ENCODE data around the gene AOAH. TPM values are rescaled to one million over a fixed set of nuclear protein-coding genes. Genes with fewer than 3 reads are reported as not detected.
"Not testable (repeated sequence)": the region's sequence is repeated elsewhere in the genome, so short reads cannot be mapped to it uniquely, and the experiment has no call there.

AOAH gene
- total RNA-seq, 1 experiment from 2014 or later, result 4.8 TPM

DNA sequence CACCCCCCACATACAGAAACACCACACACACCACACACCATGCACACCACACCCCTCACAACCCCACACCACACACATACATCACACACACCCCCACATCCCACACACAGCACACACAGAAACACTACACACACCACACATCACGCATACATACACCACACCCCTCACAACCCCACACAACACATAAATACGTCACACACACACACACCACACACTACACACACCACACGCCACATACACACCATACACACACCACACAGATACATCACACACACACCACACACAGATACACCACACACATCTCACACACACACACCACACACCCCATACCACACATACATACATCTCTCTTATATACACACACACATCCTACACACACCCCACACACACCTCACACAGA lies 208.4 kb downstream of the AOAH start:
- no peak for DNase-seq (ENCODE audit: low read depth)
- in situ Hi-C loops (cut with HindIII; ENCODE audit: low pct_unique_long_range_greater_than_20kb, low sequenced_read_pairs), result no loop called here

GRCh38 chr7:36514289-36515243 lies 209.7 kb downstream of the AOAH start:
- in situ Hi-C loops (cut with HindIII; ENCODE audit: low pct_unique_long_range_greater_than_20kb, low sequenced_read_pairs), result no loop called here

GRCh38 chr7:36513393-36513792 lies 210.9 kb downstream of the AOAH start:
- in situ Hi-C loops (cut with HindIII; ENCODE audit: low pct_unique_long_range_greater_than_20kb, low sequenced_read_pairs), result no loop called here
- no peak for DNase-seq (ENCODE audit: low read depth)

More at GRCh38 chr7:36514289-36515243, 209.7 kb downstream of the AOAH start:
- no peak for DNase-seq (ENCODE audit: low read depth)

DNA sequence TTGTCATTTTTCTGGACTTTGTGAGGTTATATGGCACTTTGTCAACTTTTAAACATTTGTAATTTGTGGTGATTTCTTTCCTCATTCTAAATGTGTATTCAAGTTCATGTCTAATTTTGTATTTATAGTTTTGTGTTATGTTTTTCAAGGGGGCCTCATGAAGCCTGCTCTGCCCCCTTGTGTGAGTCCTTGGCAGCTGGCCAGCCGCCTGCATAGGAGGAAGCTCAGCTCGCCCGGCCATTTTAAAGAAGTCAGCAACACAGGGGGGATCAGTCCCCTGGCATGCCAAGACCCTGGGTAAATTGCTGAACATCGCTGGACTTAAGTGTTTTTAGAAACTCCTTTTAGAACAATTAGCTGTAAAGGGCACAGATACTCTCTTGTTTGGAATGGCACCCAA lies 211.7 kb downstream of the AOAH start:
- in situ Hi-C loops (cut with HindIII; ENCODE audit: low pct_unique_long_range_greater_than_20kb, low sequenced_read_pairs), result no loop called here
- no peak for DNase-seq (ENCODE audit: low read depth)

- in situ Hi-C loops (cut with HindIII; ENCODE audit: low pct_unique_long_range_greater_than_20kb, low sequenced_read_pairs), result no loop called here
Measured at GRCh38 chr7:36509962-36510361, 214.3 kb downstream of the AOAH start.

GRCh38 chr7:36507475-36508440 lies 216.5 kb downstream of the AOAH start:
- in situ Hi-C loops (cut with HindIII; ENCODE audit: low pct_unique_long_range_greater_than_20kb, low sequenced_read_pairs), result no loop called here
- DNase-seq (ENCODE audit: low read depth), result no peak

More at GRCh38 chr7:36509962-36510361, 214.3 kb downstream of the AOAH start:
- DNase-seq (ENCODE audit: low read depth), result no peak

GRCh38 chr7:36506820-36507219 lies 217.5 kb downstream of the AOAH start:
- no peak for DNase-seq (ENCODE audit: low read depth)
- in situ Hi-C loops (cut with HindIII; ENCODE audit: low pct_unique_long_range_greater_than_20kb, low sequenced_read_pairs), result no loop called here

DNA sequence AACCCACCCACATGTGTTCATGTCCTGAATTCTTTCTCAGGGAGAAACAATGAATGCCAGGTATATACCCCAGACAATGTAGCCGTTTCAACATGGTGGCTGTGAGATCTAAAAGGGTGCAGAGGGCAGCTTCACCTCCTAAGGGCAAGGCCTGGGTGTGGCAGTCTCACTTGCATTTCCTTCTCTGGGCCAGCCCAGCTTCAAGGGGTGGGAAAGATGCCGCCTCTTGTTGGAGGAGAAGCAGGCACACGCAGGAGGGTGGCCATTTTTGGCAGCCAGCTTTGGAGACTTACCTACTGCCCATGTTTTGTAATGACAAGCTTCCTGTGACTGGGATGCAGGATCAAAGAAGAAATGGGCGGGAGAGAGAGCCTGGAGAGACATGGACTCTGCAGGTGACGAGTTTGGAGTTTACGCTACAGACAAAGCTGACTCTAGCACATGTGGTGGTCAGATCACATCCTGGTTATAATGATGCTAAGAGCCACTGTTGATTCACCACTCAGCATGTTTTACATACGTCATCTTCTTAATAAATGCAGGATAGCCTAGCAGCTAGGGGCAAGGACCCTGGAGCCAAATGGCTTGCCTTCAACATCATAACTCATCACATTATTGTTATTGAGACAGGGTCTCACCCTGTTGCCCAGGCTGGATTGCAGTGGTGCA lies 218.0 kb downstream of the AOAH start:
- in situ Hi-C loops (cut with HindIII; ENCODE audit: low pct_unique_long_range_greater_than_20kb, low sequenced_read_pairs), result no loop called here
- no peak for DNase-seq (ENCODE audit: low read depth)

GRCh38 chr7:36504617-36505016 lies 219.7 kb downstream of the AOAH start:
- DNase-seq (ENCODE audit: low read depth); in situ Hi-C loops (cut with HindIII; ENCODE audit: low pct_unique_long_range_greater_than_20kb, low sequenced_read_pairs): not testable (repeated sequence)

DNA sequence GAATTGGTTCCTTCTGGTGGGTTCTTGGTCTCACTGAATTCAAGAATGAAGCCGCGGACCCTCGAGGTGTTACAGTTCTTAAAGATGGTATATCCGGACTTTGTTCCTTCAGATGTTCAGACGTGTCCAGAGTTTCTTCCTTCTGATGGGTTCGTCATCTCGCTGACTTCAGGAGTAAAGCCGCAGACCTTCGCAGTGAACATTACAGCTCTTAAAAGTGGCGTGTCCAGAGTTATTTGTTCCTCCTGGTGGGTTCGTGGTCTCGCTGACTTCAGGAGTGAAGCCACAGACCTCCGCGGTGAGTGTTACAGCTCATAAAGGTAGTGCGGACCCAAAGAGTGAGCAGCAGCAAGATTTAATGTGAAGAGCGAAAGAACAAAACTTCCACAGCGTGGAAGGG lies 220.1 kb downstream of the AOAH start:
- DNase-seq (ENCODE audit: low read depth); in situ Hi-C loops (cut with HindIII; ENCODE audit: low pct_unique_long_range_greater_than_20kb, low sequenced_read_pairs): not testable (repeated sequence)

GRCh38 chr7:36497775-36498174 lies 226.5 kb downstream of the AOAH start:
- no peak for DNase-seq (ENCODE audit: low read depth)
- in situ Hi-C loops (cut with HindIII; ENCODE audit: low pct_unique_long_range_greater_than_20kb, low sequenced_read_pairs), result no loop called here

DNA sequence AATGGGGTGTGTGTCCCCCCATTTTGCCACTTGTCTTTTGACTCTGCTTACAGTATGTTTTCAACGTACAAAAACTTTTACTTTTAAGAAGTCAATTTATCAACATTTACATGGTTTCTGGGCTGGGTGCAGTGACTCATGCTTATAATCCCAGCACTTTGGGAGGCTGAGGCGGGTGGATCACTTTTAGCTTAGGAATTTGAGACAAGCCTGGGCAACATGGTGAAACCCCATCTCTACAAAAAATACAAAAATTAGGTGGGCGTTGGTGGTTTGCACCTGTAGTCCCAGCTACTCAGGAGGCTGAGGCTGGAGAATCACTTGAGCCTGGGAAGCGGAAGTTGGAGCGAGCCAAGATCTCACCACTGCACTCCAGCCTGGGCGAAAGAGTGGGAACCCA lies 227.1 kb downstream of the AOAH start:
- in situ Hi-C loops (cut with HindIII; ENCODE audit: low pct_unique_long_range_greater_than_20kb, low sequenced_read_pairs), result not testable (repeated sequence)

GRCh38 chr7:36496576-36496975 lies 227.7 kb downstream of the AOAH start:
- in situ Hi-C loops (cut with HindIII; ENCODE audit: low pct_unique_long_range_greater_than_20kb, low sequenced_read_pairs), result no loop called here
- no peak for DNase-seq (ENCODE audit: low read depth)

More for the DNA sequence above, 227.1 kb downstream of the AOAH start:
- DNase-seq (ENCODE audit: low read depth), result not testable (repeated sequence)

GRCh38 chr7:36491317-36491716 lies 233.0 kb downstream of the AOAH start:
- in situ Hi-C loops (cut with HindIII; ENCODE audit: low pct_unique_long_range_greater_than_20kb, low sequenced_read_pairs), result no loop called here
- no peak for DNase-seq (ENCODE audit: low read depth)

DNA sequence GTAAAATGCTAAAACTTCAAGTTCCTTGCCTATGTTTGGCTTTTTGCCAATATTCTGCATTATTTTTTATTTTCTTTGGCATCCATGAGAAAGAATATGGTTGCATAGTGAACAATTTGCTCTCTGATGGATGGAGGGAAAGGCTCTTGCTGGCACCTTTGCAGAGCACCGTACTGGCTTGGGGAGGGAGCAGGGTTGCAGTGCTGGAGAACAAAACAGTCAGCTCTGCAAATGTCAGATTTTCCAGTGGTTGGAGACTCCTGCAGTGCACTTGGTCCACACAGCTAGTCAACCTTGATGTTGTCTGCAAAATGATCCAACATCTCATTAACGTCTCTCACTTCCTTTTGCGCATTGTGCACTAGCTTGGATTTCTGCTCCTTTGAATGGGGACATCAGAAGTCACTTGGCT lies 233.9 kb downstream of the AOAH start:
- no peak for DNase-seq (ENCODE audit: low read depth)
- in situ Hi-C loops (cut with HindIII; ENCODE audit: low pct_unique_long_range_greater_than_20kb, low sequenced_read_pairs), result no loop called here

GRCh38 chr7:36488672-36489071 lies 235.6 kb downstream of the AOAH start:
- DNase-seq (ENCODE audit: low read depth); in situ Hi-C loops (cut with HindIII; ENCODE audit: low pct_unique_long_range_greater_than_20kb, low sequenced_read_pairs): not testable (repeated sequence)

DNA sequence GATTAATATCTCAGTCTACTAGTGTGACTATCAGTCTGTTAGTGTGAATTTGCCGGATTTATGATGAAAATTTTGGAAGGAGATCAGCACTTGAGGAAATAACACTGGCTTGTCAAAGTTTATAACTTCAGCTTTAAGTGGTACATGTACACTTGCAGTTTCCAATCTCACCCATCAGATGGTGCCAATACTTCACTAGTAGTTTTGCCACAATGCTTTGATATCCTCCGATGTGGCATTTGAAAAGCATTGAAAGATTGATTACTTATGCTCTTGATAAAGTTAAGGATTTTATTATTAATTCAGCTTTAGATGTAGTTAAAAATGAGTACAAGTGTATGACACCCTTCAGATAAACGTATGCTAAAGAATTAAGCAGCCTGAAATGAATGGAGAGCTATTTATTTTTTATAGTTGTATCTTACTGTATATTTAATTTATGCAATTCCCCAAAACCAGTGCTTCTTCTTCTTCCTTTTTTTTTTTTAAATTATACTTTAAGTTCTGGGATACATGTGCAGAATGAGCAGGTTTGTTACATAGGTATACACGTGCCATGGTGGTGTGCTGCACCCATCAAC lies 236.4 kb downstream of the AOAH start:
- in situ Hi-C loops (cut with HindIII; ENCODE audit: low pct_unique_long_range_greater_than_20kb, low sequenced_read_pairs), result no loop called here

GRCh38 chr7:36486336-36486735 lies 238.0 kb downstream of the AOAH start:
- DNase-seq (ENCODE audit: low read depth), result no peak
- in situ Hi-C loops (cut with HindIII; ENCODE audit: low pct_unique_long_range_greater_than_20kb, low sequenced_read_pairs), result no loop called here

More for the DNA sequence above, 236.4 kb downstream of the AOAH start:
- peak; percentile 31 for DNase-seq (ENCODE audit: low read depth)
